ENCODE data around the gene IKBKE. TPM values are rescaled to one million over a fixed set of nuclear protein-coding genes. Genes with fewer than 3 reads are reported as not detected.

The IKBKE gene
- polyA plus RNA-seq, 1 donor (not counting 4 experiments of a cell fraction or from before 2014, with no cell fraction given) = 8.9 TPM

- TF ChIP-seq EZH2 (IDR thresholded peaks at IDR 0.05; ENCODE audit: low read length) (no peak), CTCF (optimal IDR thresholded peaks at IDR 0.05 in 1 of 3, IDR thresholded peaks at IDR 0.05 in 1 of 3, conservative IDR thresholded peaks at IDR 0.05 in 1 of 3; ENCODE audit: extremely low read depth in 1 of 3, insufficient read depth in 2 of 3, low read length in 3 of 3) (no peak)
- peak overlapping the region; percentile 67 for H3K4me2 ChIP-seq (ENCODE audit: control insufficient read depth, extremely low read depth, insufficient read depth, low read depth, low read length)
- H4K20me1 ChIP-seq (ENCODE audit: control insufficient read depth, extremely low read depth, insufficient read depth, low read length) = no peaks in the 10 kb centered on the region
- H2AFZ ChIP-seq (ENCODE audit: control insufficient read depth, low read length) = no peak overlapping the region
- no peaks in the 10 kb centered on the region for H3K36me3 ChIP-seq (ENCODE audit: control insufficient read depth in 2 of 2, extremely low read depth in 1 of 2, insufficient read depth in 2 of 2, low read length in 2 of 2)
- no peaks in the 10 kb centered on the region for H3K79me2 ChIP-seq (ENCODE audit: control insufficient read depth, insufficient read depth, low read length)
- no peaks in the 10 kb centered on the region for H3K27me3 ChIP-seq (ENCODE audit: control insufficient read depth, extremely low read depth, insufficient read depth, low read length)
- peak overlapping the region; percentile 45 to 68 (median 66) for H3K4me3 ChIP-seq (ENCODE audit: control insufficient read depth in 2 of 3, extremely low read depth in 1 of 3, insufficient read depth in 2 of 3, low read depth in 1 of 3, low read length in 3 of 3)
- no peak for FAIRE-seq
- no peak overlapping the region for H3K27ac ChIP-seq (ENCODE audit: control insufficient read depth, insufficient read depth, low read length)
- H3K9ac ChIP-seq (ENCODE audit: control insufficient read depth, extremely low read depth, insufficient read depth, low read length) = peak overlapping the region; percentile 49
- no peak for DNase-seq (ENCODE audit: low read depth, low spot score)
- peaks cover 66% of the 10 kb centered on the region for H3K4me1 ChIP-seq (ENCODE audit: control insufficient read depth, extremely low read depth, insufficient read depth, low read length)
- dilution Hi-C loops (cut with MboI; ENCODE audit: extremely low pct_ligation_motif_present, low sequenced_read_pairs) = no loop called here
- H3K9me1 ChIP-seq (ENCODE audit: control insufficient read depth, extremely low read depth, insufficient read depth, low read length) = peaks cover 2% of the 10 kb centered on the region
- no peaks in the 10 kb centered on the region for H3K9me3 ChIP-seq (ENCODE audit: control insufficient read depth, low read depth, low read length)
Observed at GRCh38 chr1:206508130-206508889, 38.0 kb downstream of the IKBKE start.

- no peaks in the 10 kb centered on the region for H3K79me2 ChIP-seq (ENCODE audit: control insufficient read depth, insufficient read depth, low read length)
- no peaks in the 10 kb centered on the region for H3K36me3 ChIP-seq (ENCODE audit: control insufficient read depth in 2 of 2, extremely low read depth in 1 of 2, insufficient read depth in 2 of 2, low read length in 2 of 2)
- TF ChIP-seq EZH2 (IDR thresholded peaks at IDR 0.05; ENCODE audit: low read length) (no peak), CTCF (optimal IDR thresholded peaks at IDR 0.05 in 1 of 3, IDR thresholded peaks at IDR 0.05 in 1 of 3, conservative IDR thresholded peaks at IDR 0.05 in 1 of 3; ENCODE audit: extremely low read depth in 1 of 3, insufficient read depth in 2 of 3, low read length in 3 of 3) (no peak)
- H3K9ac ChIP-seq (ENCODE audit: control insufficient read depth, extremely low read depth, insufficient read depth, low read length) = no peak overlapping the region
- no peak overlapping the region for H3K27ac ChIP-seq (ENCODE audit: control insufficient read depth, insufficient read depth, low read length)
- H4K20me1 ChIP-seq (ENCODE audit: control insufficient read depth, extremely low read depth, insufficient read depth, low read length) = no peaks in the 10 kb centered on the region
- peak overlapping the region in 1 of 3 experiments; percentile 68 for H3K4me3 ChIP-seq (ENCODE audit: control insufficient read depth in 2 of 3, extremely low read depth in 1 of 3, insufficient read depth in 2 of 3, low read depth in 1 of 3, low read length in 3 of 3)
- H3K4me2 ChIP-seq (ENCODE audit: control insufficient read depth, extremely low read depth, insufficient read depth, low read depth, low read length) = peak overlapping the region; percentile 67
- no peak overlapping the region for H2AFZ ChIP-seq (ENCODE audit: control insufficient read depth, low read length)
- no peak for DNase-seq (ENCODE audit: low read depth, low spot score)
- H3K27me3 ChIP-seq (ENCODE audit: control insufficient read depth, extremely low read depth, insufficient read depth, low read length) = no peaks in the 10 kb centered on the region
- peaks cover 64% of the 10 kb centered on the region for H3K4me1 ChIP-seq (ENCODE audit: control insufficient read depth, extremely low read depth, insufficient read depth, low read length)
- dilution Hi-C loops (cut with MboI; ENCODE audit: extremely low pct_ligation_motif_present, low sequenced_read_pairs) = no loop called here
- peaks cover 2% of the 10 kb centered on the region for H3K9me1 ChIP-seq (ENCODE audit: control insufficient read depth, extremely low read depth, insufficient read depth, low read length)
- no peaks in the 10 kb centered on the region for H3K9me3 ChIP-seq (ENCODE audit: control insufficient read depth, low read depth, low read length)
- FAIRE-seq = no peak
Observed at GRCh38 chr1:206508956-206509355, 38.7 kb downstream of the IKBKE start.

Data from keratinocyte (primary cell).